ENCODE data around the gene PDS5A. TPM values are rescaled to one million over a fixed set of nuclear protein-coding genes. Genes with fewer than 3 reads are reported as not detected.
"Not testable (repeated sequence)": the region's sequence is repeated elsewhere in the genome, so short reads cannot be mapped to it uniquely, and the experiment has no call there.

The PDS5A gene
- total and polyA plus RNA-seq, 4 donors: 21.2 to 121 (median 42.3) TPM

GRCh38 chr4:39950861-39951481, 26.7 kb downstream of the PDS5A start:
- no peak for ATAC-seq (ENCODE audit: insufficient read depth, low FRiP score)
- Histone ChIP-seq H3K27me3 (ENCODE audit: control insufficient read depth in 3 of 3, insufficient read depth in 3 of 3, low read length in 2 of 3) (no peaks in the 10 kb centered on the region), H3K4me1 (ENCODE audit: control insufficient read depth in 5 of 5, insufficient read depth in 5 of 5, low read length in 5 of 5) (peaks cover 0 to 6% (median 6%) of the 10 kb centered on the region in 5 donors), H3K9me3 (ENCODE audit: control insufficient read depth in 4 of 4, insufficient read depth in 3 of 4, low read length in 3 of 4) (no peaks in the 10 kb centered on the region), H3K9ac (ENCODE audit: insufficient read depth in 1 of 2, low read length in 2 of 2) (no peak overlapping the region), H3K36me3 (ENCODE audit: control insufficient read depth in 4 of 4, insufficient read depth in 4 of 4, low read length in 4 of 4) (peaks cover 0 to 3% (median 0%) of the 10 kb centered on the region in 4 donors), H3K27ac (ENCODE audit: low read depth in 1 of 2, low read length in 1 of 2) (no peak overlapping the region), H3K4me3 (no peak overlapping the region)
- no peak for TF ChIP-seq CTCF (IDR thresholded peaks at IDR 0.05; ENCODE audit: control extremely low read depth, extremely low read depth)
- DNase-seq: no peak

- Histone ChIP-seq H3K27ac (ENCODE audit: low read depth in 1 of 2, low read length in 1 of 2) (no peak overlapping the region), H3K36me3 (ENCODE audit: control insufficient read depth in 4 of 4, insufficient read depth in 4 of 4, low read length in 4 of 4) (no peaks in the 10 kb centered on the region), H3K27me3 (ENCODE audit: control insufficient read depth in 3 of 3, insufficient read depth in 3 of 3, low read length in 2 of 3) (no peaks in the 10 kb centered on the region), H3K4me3 (no peak overlapping the region), H3K9ac (ENCODE audit: insufficient read depth in 1 of 2, low read length in 2 of 2) (no peak overlapping the region), H3K9me3 (ENCODE audit: control insufficient read depth in 4 of 4, insufficient read depth in 3 of 4, low read length in 3 of 4) (no peaks in the 10 kb centered on the region), H3K4me1 (ENCODE audit: control insufficient read depth in 5 of 5, insufficient read depth in 5 of 5, low read length in 5 of 5) (peaks cover 0 to 6% (median under 1%) of the 10 kb centered on the region in 5 donors)
- no peak for TF ChIP-seq CTCF (IDR thresholded peaks at IDR 0.05; ENCODE audit: control extremely low read depth, extremely low read depth)
- ATAC-seq (ENCODE audit: insufficient read depth, low FRiP score) (no peak), DNase-seq (no peak)
- WGBS, 2 donors: 94 to 98% methylated on average over 2 of the region's 2 CpGs
Observed at GRCh38 chr4:39947963-39948362, 29.7 kb downstream of the PDS5A start.

GRCh38 chr4:39947417-39947816, 30.3 kb downstream of the PDS5A start:
- Histone ChIP-seq H3K27me3 (ENCODE audit: control insufficient read depth in 3 of 3, insufficient read depth in 3 of 3, low read length in 2 of 3) (no peaks in the 10 kb centered on the region), H3K36me3 (ENCODE audit: control insufficient read depth in 4 of 4, insufficient read depth in 4 of 4, low read length in 4 of 4) (peaks cover 0 to 4% (median 0%) of the 10 kb centered on the region in 4 donors), H3K27ac (ENCODE audit: low read depth in 1 of 2, low read length in 1 of 2) (no peak overlapping the region), H3K9me3 (ENCODE audit: control insufficient read depth in 4 of 4, insufficient read depth in 3 of 4, low read length in 3 of 4) (no peaks in the 10 kb centered on the region), H3K4me3 (no peak overlapping the region), H3K9ac (ENCODE audit: insufficient read depth in 1 of 2, low read length in 2 of 2) (no peak overlapping the region), H3K4me1 (ENCODE audit: control insufficient read depth in 5 of 5, insufficient read depth in 5 of 5, low read length in 5 of 5) (peaks cover 0 to 6% (median 0%) of the 10 kb centered on the region in 5 donors)
- TF ChIP-seq CTCF (IDR thresholded peaks at IDR 0.05; ENCODE audit: control extremely low read depth, extremely low read depth): no peak
- ATAC-seq (ENCODE audit: insufficient read depth, low FRiP score) (no peak), DNase-seq (peak; percentile 37 to 69 (median 62))
- 61% methylated on average over 1 of the region's 1 CpG for WGBS, 2 donors

- H3K36me3 ChIP-seq (ENCODE audit: control insufficient read depth in 4 of 4, insufficient read depth in 4 of 4, low read length in 4 of 4); H3K27ac ChIP-seq (ENCODE audit: low read depth in 1 of 2, low read length in 1 of 2); ATAC-seq (ENCODE audit: insufficient read depth, low FRiP score); DNase-seq; H3K9ac ChIP-seq (ENCODE audit: insufficient read depth in 1 of 2, low read length in 2 of 2); H3K27me3 ChIP-seq (ENCODE audit: control insufficient read depth in 3 of 3, insufficient read depth in 3 of 3, low read length in 2 of 3); H3K4me3 ChIP-seq; H3K9me3 ChIP-seq (ENCODE audit: control insufficient read depth in 4 of 4, insufficient read depth in 3 of 4, low read length in 3 of 4); H3K4me1 ChIP-seq (ENCODE audit: control insufficient read depth in 5 of 5, insufficient read depth in 5 of 5, low read length in 5 of 5): not testable (repeated sequence)
- 93 to 95% methylated on average over 10 of the region's 10 CpGs for WGBS, 2 donors
Observed at GRCh38 chr4:39944245-39944644, 33.5 kb downstream of the PDS5A start.
